Head of caudate nucleus (tissue), 42 donors: ENCODE measurements around the gene NCAPG2.
"Not testable (repeated sequence)": the region's sequence is repeated elsewhere in the genome, so short reads cannot be mapped to it uniquely, and the experiment has no call there.

Experiments
- DNase-seq, 42 donors: peaks; one replicate each; pipeline versions ENCODE4 v3.0.0 to v3.0.0-alpha.2; 2020 to 2021; ENCODE audit warnings: mixed read lengths in 7 of 42
- intact Hi-C: fragments of 100-400 bp; cut with DNase I; formaldehyde crosslinking; loops from one replicate; pipeline ENCODE4 v1.15.0; 2022

NCAPG2 gene

DNA sequence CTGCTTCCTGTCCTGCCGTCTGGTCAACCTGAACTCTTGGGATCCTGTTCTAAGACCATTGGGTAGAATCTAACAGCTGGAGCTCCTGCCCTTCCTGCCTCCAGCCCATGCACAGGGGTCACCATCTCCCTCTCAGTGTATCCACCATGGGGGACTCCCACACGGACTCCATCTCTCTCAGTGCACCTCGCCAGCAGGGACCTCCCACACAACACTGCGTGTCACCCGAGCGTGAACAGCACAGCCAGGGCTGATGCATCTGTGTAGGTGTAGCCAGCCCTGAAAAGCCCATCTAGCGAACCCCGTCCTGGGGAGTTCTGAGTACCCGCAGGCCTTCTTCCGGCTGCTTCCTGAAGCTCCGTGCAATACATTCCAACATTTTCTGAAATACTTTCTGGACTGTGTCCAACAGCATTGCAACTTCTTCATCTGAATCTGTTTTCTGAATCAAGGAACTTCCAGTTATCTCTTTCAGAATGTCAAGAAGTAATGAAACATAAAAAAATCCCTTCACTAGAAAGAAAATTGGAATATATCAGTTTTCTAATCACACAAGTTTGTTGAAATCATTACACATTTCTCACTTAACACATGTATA lies 52.5 kb downstream of the NCAPG2 start:
- peak in 25 of 42 donors; percentile 16 to 73 (median 37) for DNase-seq
- intact Hi-C loops = no loop called here

DNA sequence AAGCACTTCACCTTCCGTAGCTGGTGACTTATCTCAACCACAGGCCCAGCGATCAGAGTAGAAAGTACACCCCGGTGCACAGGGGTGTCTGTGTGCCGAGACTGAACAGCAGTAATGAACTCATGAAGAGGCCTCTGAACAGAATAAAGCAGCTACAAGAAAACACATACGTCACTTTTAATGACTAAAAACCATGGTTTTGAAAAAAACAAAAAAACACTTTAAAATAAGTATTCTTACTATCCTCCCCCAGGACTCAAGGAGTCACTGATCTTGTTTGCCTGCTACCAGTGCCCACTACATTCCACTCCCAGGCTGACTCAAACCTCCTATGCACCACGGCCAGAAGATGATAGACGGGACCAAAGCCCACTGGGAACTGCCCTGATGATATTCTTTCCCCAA lies 53.8 kb downstream of the NCAPG2 start:
- DNase-seq = no peak
- intact Hi-C loops = no loop called here

DNA sequence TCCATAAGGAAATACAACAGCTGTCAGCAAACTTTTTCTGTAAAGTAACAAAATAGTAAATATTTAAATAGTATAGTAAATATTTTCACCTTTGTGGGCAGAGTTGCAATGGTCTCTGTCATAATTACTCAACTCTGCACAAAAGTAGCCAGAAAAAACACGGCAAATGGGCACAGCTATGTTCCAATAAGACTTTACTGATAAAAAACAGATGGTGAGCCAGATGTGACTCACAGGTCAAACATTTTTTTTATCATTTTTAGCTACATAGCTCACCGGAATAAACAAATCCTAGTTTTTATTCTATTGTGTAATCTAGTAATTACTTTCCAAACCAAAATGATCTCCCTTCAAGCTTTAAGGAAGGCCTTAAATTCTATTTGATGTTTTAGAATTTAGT lies 55.3 kb downstream of the NCAPG2 start:
- no peak for DNase-seq
- intact Hi-C loops = no loop called here

DNA sequence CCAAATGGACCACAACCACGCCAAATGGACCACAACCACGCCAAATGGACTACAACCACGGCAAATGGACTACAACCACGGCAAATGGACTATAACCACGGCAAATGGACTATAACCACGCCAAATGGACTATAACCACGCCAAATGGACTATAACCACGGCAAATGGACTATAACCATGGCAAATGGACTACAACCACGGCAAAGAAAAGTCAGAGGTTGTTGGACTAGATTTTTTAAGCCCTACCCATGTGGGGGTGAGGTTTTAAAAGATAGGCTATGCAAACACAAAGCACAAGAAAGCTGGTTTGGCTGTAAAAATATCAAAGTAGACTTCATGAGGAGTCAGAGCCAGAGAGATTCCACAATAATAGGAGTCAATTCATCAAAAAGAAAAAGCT lies 55.8 kb downstream of the NCAPG2 start:
- intact Hi-C loops = no loop called here
- no peak for DNase-seq

DNA sequence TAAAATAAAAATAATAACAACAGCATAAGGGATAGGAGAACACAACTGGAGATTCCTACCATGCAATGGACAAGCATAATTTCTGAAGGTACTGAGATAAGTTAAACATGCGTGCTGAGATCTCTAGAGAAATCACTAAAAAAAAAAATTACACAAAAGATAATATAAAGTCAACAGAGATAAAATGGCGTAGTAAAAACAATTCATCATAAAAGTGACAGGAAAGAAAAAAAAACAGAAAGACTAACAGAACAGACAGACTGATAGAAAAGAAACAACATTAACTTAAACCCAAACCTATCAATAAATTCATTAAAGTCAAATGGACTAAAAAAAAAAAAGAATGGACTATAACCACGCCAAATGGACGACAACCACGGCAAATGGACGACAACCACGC lies 56.4 kb downstream of the NCAPG2 start:
- DNase-seq = no peak
- intact Hi-C loops = no loop called here

DNA sequence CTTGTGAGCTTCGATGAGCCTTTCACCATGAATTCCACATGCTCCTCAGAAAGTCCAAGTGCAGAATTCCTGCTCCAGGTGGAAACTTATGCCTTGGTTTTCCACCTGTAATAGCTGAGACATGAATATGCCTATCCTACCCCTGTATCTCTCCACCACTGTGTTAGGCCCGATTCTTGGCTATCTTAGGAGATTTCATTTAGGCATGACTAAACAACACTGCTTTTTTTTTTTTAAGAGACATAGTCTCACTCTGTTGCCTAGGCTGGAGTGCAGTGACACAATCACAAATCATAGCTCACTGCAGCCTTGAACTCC lies 57.2 kb downstream of the NCAPG2 start:
- DNase-seq = no peak
- intact Hi-C loops = no loop called here

DNA sequence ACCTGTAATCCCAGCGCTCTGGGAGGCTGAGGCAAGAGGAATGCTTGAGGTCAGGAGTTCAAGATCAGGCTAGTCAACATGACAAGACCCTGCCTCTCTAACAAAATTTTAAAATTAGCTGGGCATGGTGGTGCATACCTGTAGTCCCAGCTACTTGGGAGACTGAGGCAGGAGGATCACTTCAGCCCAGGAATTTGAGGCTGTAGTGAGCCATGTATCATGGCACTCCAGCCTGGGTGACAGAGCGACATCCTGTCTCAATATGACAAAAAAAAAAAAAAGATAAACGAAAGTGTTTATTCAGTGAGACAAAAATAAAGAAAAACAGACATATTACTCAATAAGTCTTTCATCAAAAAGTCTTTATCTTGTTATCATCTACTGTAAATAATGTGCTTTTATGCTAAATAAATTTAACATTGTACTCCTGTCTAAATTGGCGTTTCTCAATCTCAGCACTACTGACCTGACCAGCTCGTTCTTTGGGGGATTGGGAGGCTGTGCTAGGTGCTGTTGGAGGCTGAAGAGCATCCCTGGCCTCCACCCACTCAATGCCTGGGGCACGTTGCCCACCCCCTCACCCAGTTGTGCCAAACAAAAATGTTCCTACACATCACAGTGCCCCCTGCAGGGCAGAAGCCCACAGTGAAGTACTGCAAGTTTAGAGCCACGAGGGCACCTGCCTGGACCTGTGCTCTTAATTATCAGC lies 57.7 kb downstream of the NCAPG2 start:
- intact Hi-C loops = no loop called here

DNA sequence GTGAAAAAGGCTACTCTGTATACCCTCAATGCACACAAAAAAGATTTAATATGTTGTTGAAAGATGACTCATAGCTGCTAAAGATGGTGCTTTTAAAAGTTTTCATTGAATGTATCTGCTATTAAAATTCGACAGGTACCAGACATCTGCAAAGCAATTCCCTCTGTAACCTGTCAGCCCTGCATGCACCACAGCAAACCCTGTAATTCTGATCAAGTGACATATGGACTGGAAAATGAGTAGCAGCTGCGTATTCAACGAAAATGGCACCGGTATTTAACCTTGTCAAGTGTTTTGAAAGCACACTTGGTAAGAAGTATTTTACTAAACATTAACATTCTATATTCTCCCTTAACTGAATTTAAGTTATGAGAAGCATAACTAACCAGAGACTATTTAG lies 58.8 kb downstream of the NCAPG2 start:
- intact Hi-C loops = no loop called here
- no peak for DNase-seq

More for the DNA sequence above, 57.7 kb downstream of the NCAPG2 start:
- peak in 1 of 42 donors; percentile 35 for DNase-seq

DNA sequence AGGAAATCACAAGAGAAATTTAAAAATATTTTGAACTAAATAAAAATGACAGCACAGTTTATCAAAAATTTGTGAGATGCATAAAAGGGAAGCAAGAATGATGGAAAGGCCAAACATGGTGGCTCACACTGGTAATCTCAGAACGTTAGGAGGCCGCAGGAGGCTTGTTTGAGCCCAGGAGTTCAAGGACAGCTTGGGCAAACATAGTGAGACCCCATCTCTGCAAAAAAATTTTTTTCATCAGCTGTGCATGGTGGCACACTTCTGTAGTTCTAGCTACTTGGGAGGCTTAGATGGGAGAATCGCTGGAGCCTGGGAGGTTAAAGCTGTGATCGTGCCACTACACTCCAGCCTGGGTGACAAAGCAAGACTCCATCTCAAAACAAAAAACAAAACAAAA lies 62.5 kb downstream of the NCAPG2 start:
- no peak for DNase-seq

DNA sequence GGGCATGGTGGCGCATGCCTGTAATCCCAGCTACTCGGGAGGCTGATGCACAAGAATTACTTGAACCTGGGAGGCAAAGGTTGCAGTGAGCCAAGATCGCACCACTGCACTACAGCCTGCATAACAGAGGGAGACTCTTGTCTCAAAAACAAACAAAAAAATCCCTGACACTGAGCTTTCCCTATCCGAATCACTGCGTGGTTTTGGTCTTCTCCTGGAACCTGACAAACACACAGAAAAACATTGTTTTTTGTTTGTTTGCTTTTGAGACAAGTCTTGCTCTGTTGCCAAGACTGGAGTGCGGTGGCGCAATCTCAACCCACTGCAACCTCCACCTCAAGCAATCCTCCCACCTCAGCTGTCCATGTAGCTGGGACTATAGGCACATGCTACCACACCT lies 66.6 kb downstream of the NCAPG2 start:
- no peak for DNase-seq
- intact Hi-C loops = no loop called here

More for the DNA sequence above, 62.5 kb downstream of the NCAPG2 start:
- intact Hi-C loops = no loop called here

DNA sequence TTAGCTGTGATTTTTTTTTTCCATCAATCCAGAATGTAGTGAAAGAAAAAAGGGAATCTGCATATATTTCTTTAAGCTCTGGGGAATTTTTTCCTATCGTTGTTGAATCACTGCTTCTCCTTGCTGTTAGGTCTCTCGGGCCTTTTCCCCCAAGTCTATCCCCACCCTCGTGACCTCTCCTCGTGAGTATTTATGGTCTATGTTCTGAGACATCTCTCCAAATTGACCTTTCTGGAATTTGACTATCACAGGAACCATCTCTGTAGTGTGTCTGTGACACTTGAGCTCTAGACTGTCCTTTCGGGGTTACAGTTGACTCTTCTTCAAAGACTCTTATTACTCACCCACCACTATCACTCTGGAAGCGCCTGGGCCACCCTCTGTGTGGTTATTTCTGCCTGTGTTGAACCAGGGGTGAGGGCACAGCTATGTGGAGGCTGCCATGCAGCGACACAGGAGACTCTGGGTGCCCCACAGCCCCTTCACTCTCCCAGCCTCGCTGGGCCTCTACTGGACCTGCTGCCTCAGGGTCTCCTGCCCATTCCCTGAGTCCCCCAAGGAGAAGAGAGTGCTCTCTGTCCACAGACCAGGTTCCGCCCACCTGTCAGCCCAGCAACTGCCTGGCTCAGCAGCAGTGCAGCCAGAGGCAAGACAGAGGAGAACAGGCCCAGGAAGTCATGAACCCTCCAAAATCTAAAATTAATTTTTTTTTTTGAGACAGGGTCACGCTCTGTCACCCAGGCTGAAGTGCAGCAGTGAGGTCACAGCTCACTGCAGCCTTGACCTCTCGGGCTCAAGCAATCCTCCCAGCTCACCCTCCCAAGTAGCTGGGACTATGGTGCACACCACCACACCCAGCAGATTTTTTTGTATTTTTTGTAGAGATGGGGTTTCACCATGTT lies 71.3 kb downstream of the NCAPG2 start:
- intact Hi-C loops = no loop called here
- DNase-seq = no peak

DNA sequence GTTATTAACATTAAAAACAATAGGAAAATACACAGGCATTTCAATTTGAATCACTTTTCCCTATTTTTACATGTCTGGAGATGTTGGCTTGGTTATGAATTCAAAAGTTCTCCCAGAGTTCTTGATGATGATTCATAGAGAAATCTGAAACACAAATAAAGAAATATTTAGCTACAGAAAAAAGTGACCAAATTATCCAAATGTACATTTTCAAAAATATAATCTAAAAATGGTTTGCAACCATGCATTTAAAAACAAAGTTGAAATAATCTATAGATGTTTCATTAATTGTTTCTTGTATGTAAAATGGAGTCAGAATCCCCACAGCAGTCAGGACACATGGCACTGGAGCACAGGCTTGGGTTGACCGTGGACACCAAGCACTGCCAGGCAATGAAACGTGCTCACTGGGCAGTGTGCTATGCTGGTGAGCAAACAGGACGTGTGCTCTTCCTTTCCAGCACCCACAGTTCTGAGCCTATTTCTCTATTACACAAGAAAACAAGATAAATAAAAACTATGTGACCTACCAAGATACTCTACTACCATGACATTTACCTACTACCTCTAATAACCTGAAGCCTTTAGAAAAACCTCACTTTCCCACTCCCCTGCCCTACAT lies 72.9 kb downstream of the NCAPG2 start:
- intact Hi-C loops = no loop called here
- DNase-seq = no peak

DNA sequence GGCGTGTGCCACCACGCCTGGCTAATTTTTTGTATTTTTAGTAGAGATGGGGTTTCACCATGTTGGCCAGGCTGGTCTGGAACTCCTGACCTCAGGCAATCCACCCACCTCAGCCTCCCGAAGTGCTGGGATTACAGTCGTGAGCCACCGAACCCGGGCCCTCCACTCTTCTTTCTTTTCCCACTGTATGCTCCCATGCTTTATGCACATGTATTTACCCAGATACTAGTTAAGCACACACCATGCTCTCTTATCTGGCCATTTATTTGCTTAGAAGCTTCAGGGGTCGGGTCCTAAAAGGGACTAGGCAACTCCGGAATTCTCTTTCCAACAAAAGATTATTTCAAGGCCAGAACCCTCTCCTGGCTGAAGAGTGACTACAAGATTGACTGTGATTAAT lies 78.3 kb downstream of the NCAPG2 start:
- DNase-seq, intact Hi-C loops: not testable (repeated sequence)

DNA sequence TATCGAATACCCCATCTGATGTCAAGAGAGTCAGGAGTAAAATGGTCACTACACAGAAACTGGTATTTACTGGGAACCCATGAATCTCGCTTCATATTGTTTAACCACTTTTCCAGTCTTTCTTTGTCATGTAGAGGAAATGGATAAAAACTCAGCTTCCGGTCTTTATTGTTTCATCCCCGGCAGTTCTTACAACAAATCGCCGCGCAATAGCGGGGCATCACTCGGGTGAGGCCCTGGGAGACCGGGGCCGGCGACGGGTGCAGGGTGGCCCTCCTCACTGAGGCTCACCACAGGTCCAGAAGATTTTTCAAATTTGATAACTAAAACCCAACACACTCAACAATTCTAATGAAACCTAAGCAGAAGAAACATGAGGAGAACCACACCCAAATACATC lies 81.4 kb downstream of the NCAPG2 start:
- intact Hi-C loops = no loop called here
- no peak for DNase-seq

DNA sequence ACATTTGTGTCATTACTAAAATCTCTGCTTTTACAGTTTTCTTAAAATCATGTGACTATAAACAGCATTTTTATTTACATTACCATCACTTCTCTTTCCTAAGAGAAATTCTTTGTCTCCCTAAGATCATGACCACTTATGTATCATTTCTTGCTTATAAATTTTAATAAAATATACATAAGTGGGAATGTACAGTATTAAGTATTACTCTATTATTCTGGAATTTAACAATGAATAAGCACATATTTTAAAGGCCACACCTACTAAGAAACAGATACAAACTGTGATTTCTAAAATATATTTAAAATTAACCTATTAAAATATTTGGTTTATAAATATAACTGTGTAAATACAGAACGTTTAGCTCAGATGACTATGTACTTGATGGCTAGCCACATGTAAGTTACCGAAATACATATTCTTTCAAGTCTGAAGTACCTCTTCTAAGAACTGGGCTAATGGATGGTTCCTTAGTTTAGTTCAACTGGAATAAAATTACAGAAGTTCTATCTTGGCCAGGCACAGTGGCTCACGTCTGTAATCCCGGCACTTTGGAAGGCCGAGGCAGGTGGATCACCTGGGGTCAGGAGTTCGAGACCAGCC lies 83.7 kb downstream of the NCAPG2 start:
- DNase-seq = no peak
- intact Hi-C loops = no loop called here

DNA sequence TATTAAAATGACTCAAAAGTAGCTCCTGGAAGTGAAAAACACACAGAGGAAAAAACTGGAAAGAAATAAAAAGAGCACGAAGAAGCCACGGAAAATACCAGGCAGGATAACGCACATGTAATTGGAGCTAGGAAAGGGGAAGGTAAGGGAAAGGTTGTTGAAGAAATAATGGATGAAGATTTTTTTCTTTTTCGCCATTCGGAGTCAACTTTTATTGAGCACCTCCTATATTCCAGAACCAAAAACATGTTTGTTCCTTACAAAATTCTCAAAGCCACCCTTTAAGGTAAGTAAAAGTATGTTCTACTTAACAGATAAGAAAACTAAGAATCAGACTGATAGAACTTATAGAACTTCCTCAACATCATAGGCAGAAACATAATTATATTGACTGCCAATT lies 84.2 kb downstream of the NCAPG2 start:
- intact Hi-C loops = no loop called here
- no peak for DNase-seq

DNA sequence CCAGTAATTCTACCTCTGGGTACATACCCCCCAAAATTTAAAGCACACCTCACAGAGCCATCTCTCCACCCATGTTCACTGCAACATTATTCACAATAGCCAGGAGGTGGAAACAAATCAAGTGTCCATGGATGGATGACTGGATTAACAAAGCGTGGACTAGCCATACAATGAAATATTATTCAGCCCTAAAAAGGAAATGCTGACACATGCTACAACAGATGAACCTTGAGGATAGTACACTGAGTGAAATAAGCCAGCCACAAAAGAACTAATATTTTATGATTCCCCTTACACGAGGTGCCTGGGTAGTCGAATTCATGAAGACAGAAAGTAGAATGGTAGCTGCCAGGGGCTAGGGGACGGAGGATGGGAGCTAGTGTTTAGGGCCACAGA lies 85.9 kb downstream of the NCAPG2 start:
- intact Hi-C loops = no loop called here
- no peak for DNase-seq

DNA sequence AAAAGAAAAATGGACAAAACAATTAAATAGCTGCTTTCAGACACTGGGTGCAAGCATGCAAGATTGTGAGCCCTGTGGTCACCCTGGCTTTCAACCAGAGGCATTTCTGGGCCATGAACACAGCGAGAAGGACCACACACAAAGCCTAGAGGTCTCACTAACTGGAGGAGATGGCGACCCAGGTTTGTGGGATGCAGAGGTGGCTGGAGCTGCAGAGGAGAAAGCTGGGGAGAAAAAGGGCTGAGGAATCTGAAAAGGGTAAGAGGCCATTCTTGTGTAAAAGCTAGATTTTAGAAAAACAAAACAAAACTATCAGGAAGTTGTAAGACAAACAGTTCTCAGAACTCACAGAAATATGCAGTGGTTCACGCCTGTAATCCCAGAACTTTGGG lies 86.9 kb downstream of the NCAPG2 start:
- intact Hi-C loops = no loop called here
- DNase-seq = no peak

DNA sequence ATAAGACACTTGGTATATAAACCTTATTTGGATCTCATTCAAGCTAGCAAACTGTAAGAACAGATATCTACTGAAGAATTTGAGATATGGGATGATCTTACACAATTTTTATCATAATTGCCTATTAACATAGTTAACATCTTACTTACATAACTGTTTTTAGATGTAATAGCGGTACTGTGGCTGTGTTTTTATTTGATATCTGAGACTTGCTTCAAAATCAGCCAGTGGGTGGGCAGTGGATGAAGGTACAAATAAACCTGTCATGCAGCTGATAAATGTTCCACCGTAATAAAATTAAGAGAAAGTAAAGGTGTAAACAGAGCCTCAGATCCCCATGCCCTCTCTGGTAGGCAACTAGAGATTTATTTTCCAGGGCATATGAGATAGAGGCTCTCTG lies 88.6 kb downstream of the NCAPG2 start:
- intact Hi-C loops = no loop called here
- peak in 1 of 42 donors; percentile 10 for DNase-seq

DNA sequence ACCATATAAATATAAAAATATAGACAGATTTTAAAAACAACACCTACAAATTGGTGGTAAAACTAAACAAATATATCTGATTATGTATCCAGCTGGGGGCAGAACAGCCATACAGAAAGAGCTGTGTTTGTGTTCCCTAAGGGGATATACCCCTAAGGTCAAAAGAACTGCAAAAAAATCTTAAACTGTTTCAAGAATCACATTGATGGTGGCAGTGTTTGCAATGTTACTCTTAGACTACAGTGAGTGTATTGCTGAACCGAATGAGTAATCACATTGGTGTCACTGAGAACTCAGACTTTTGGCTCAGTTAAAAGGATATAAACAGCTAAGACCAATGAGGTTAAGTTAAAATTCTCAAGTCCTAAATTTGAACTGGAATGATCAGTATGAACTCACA lies 89.9 kb downstream of the NCAPG2 start:
- no peak for DNase-seq
- intact Hi-C loops = no loop called here
